ENCODE data around the gene SYN1. TPM values are rescaled to one million over a fixed set of nuclear protein-coding genes. Genes with fewer than 3 reads are reported as not detected.
A peak's percentile ranks its signal among the peaks of the same experiment; 100 is the strongest.

The SYN1 gene
- polyA plus RNA-seq, 1 donor (not counting 4 experiments of a cell fraction or from before 2014, with no cell fraction given): 0.07 TPM

GRCh38 chrX:47523297-47523696 is 96.4 kb downstream of the SYN1 start:
- Histone ChIP-seq H3K9me1 (ENCODE audit: control insufficient read depth, extremely low read depth, insufficient read depth, low read length) (no peaks in the 10 kb centered on the region), H3K9me3 (ENCODE audit: control insufficient read depth, low read depth, low read length) (no peaks in the 10 kb centered on the region), H3K79me2 (ENCODE audit: control insufficient read depth, insufficient read depth, low read length) (no peaks in the 10 kb centered on the region), H4K20me1 (ENCODE audit: control insufficient read depth, extremely low read depth, insufficient read depth, low read length) (no peaks in the 10 kb centered on the region), H3K27me3 (ENCODE audit: control insufficient read depth, extremely low read depth, insufficient read depth, low read length) (no peaks in the 10 kb centered on the region), H3K4me2 (ENCODE audit: control insufficient read depth, extremely low read depth, insufficient read depth, low read depth, low read length) (peak overlapping the region; percentile 71), H3K4me1 (ENCODE audit: control insufficient read depth, extremely low read depth, insufficient read depth, low read length) (peaks cover 3% of the 10 kb centered on the region), H3K9ac (ENCODE audit: control insufficient read depth, extremely low read depth, insufficient read depth, low read length) (peak overlapping the region; percentile 33), H3K4me3 (ENCODE audit: control insufficient read depth in 2 of 3, extremely low read depth in 1 of 3, insufficient read depth in 2 of 3, low read depth in 1 of 3, low read length in 3 of 3) (peak overlapping the region; percentile 33 to 52 (median 51)), H3K27ac (ENCODE audit: control insufficient read depth, insufficient read depth, low read length) (no peak overlapping the region), H2AFZ (ENCODE audit: control insufficient read depth, low read length) (peak overlapping the region; percentile 80), H3K36me3 (ENCODE audit: control insufficient read depth in 2 of 2, extremely low read depth in 1 of 2, insufficient read depth in 2 of 2, low read length in 2 of 2) (no peaks in the 10 kb centered on the region)
- FAIRE-seq (no peak), DNase-seq (ENCODE audit: low read depth, low spot score) (no peak)
- no peak for TF ChIP-seq EZH2 (IDR thresholded peaks at IDR 0.05; ENCODE audit: low read length)
- peak; percentile 42 to 90 (median 89) for TF ChIP-seq CTCF (optimal IDR thresholded peaks at IDR 0.05 in 1 of 3, IDR thresholded peaks at IDR 0.05 in 1 of 3, conservative IDR thresholded peaks at IDR 0.05 in 1 of 3; ENCODE audit: extremely low read depth in 1 of 3, insufficient read depth in 2 of 3, low read length in 3 of 3)
- dilution Hi-C loops (cut with MboI; ENCODE audit: extremely low pct_ligation_motif_present, low sequenced_read_pairs): no loop called here

Small RNAs within 50 kb of the gene (small RNA-seq; reads per million reads assigned to genes)
- 0 reads per million in 3 experiments for gene MIR4769 (ENCODE audit: insufficient read length in 3 of 3, low read depth in 3 of 3, low replicate concordance in 1 of 3)

Other genes with a start within 250 kb of the SYN1 start
- 0.06 to 0.12 TPM (median 0.06 TPM) in 3 replicates for gene ZNF157, start 249.3 kb downstream of the SYN1 start, polyA plus RNA-seq
- 4.2 to 5.0 TPM (median 4.2 TPM) in 3 replicates for gene ZNF41, start 136.6 kb downstream of the SYN1 start, polyA plus RNA-seq
- gene ARAF, start 58.7 kb downstream of the SYN1 start, polyA plus RNA-seq: 21.3 to 40.5 TPM (median 22.4 TPM) in 3 replicates
- 151 to 328 TPM (median 162 TPM) in 3 replicates for gene TIMP1, start 37.4 kb downstream of the SYN1 start, polyA plus RNA-seq
- gene CFP, start 10.1 kb upstream of the SYN1 start, polyA plus RNA-seq: 0.03 to 0.04 TPM in 2 of 3 replicates, not detected in the other
- gene ELK1, start 30.7 kb upstream of the SYN1 start, polyA plus RNA-seq: 8.2 to 13.5 TPM (median 12.9 TPM) in 3 replicates
- gene UXT, start 39.3 kb upstream of the SYN1 start, polyA plus RNA-seq: 87.4 to 102 TPM (median 93.1 TPM) in 3 replicates
- 3.8 to 5.0 TPM (median 5.0 TPM) in 3 replicates for gene ZNF81, start 217.0 kb upstream of the SYN1 start, polyA plus RNA-seq